Upper lobe of left lung (tissue), 4 donors: ENCODE data around the gene CAPRIN1.

Source experiments
- POLR2AphosphoS5 ChIP-seq, 2 donors: sonication (generic); formaldehyde crosslinking; IDR thresholded peaks; one replicate each; pipeline ENCODE4 v1.5.1; 2017; ENCODE audit warnings: antibody characterized with exemption in 2 of 2
- TF ChIP-seq, protein P1 (sequence below), 6 experiments: fragments of 450-650 bp in 4 of 6; fragments of 200-600 bp in 2 of 6; sonication (generic) in 2 of 6; IDR thresholded peaks; one replicate each; pipeline ENCODE4 v1.5.1; 2016 to 2019; ENCODE audit warnings: antibody characterized with exemption in 6 of 6

- no peak for TF ChIP-seq POLR2AphosphoS5 (IDR thresholded peaks at IDR 0.05)
- TF ChIP-seq, protein P1, sequence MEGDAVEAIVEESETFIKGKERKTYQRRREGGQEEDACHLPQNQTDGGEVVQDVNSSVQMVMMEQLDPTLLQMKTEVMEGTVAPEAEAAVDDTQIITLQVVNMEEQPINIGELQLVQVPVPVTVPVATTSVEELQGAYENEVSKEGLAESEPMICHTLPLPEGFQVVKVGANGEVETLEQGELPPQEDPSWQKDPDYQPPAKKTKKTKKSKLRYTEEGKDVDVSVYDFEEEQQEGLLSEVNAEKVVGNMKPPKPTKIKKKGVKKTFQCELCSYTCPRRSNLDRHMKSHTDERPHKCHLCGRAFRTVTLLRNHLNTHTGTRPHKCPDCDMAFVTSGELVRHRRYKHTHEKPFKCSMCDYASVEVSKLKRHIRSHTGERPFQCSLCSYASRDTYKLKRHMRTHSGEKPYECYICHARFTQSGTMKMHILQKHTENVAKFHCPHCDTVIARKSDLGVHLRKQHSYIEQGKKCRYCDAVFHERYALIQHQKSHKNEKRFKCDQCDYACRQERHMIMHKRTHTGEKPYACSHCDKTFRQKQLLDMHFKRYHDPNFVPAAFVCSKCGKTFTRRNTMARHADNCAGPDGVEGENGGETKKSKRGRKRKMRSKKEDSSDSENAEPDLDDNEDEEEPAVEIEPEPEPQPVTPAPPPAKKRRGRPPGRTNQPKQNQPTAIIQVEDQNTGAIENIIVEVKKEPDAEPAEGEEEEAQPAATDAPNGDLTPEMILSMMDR (IDR thresholded peaks at IDR 0.05): no peak
These were observed 1.2 kb downstream of the CAPRIN1 start for GRCh38 chr11:34052608-34053160.
